ENCODE data around the gene RELT.

Gene RELT

DNA sequence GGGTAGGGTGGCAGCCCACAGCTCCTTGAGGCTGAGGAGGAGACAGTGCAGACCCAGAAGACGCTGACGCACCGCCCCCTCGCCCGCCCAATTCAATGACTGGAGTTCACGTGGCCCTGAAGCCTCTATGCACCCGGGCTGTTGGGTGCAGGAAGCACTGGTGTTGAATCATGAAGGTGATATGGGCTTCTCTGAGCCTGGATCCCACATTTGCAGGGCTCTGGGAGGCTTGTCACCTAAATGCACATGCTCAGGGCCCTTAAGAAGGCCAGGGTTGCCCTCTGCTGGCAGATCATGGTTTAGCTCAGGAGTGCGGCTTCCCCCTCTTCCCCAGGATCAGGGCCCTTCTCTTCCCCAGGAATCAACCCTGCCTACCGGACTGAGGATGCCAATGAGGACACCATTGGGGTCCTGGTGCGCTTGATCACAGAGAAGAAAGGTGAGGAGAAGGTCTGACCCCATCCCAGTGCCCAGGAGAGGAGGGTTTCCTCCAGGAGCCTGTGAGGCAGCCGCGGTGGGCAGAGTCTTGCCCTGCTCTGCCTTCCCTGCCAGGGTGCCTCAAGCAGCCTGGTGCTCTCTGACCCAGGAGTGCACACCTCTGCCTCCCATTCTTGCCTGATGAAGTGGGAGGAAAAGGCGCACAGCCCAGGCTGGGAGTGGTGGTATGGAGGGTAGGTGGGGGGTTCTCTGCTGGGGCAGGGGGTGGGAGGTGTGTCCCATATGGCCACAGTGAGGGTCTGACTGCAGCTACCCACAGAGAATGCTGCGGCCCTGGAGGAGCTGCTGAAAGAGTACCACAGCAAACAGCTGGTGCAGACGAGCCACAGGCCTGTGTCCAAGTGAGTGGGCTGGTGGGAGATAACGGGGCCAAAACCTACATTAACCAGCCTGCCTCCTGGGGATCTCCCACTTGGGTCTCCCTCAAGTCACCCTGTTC, 17.5 kb downstream of the RELT start:
- Histone ChIP-seq H3K27me3 (ENCODE audit: control insufficient read depth, insufficient read depth, low read length) (no peaks in the 10 kb centered on the region), H3K9me3 (ENCODE audit: control insufficient read depth, insufficient read depth, low read depth, low read length) (no peaks in the 10 kb centered on the region), H3K9ac (ENCODE audit: low read length) (no peak overlapping the region), H3K4me1 (ENCODE audit: control insufficient read depth, insufficient read depth, low read length) (peaks cover 9% of the 10 kb centered on the region; the same call in 1 of the 2 replicates), H3K27ac (ENCODE audit: low read depth, low read length) (no peak overlapping the region), H3K4me3 (ENCODE audit: low read depth, low read length) (no peak overlapping the region), H3K36me3 (ENCODE audit: control insufficient read depth, insufficient read depth, low read length) (0 out of 2 replicates have a peak, but pooled peaks cover 3% of the 10 kb centered on the region)

GRCh38 chr11:73394416-73395296, 18.5 kb downstream of the RELT start:
- Histone ChIP-seq H3K4me3 (ENCODE audit: low read depth, low read length) (no peak overlapping the region), H3K9ac (ENCODE audit: low read length) (no peak overlapping the region), H3K4me1 (ENCODE audit: control insufficient read depth, insufficient read depth, low read length) (peaks cover 6% of the 10 kb centered on the region; the same call in 1 of the 2 replicates), H3K9me3 (ENCODE audit: control insufficient read depth, insufficient read depth, low read depth, low read length) (no peaks in the 10 kb centered on the region), H3K36me3 (ENCODE audit: control insufficient read depth, insufficient read depth, low read length) (0 out of 2 replicates have a peak, but pooled peaks cover 3% of the 10 kb centered on the region), H3K27me3 (ENCODE audit: control insufficient read depth, insufficient read depth, low read length) (no peaks in the 10 kb centered on the region), H3K27ac (ENCODE audit: low read depth, low read length) (no peak overlapping the region)

DNA sequence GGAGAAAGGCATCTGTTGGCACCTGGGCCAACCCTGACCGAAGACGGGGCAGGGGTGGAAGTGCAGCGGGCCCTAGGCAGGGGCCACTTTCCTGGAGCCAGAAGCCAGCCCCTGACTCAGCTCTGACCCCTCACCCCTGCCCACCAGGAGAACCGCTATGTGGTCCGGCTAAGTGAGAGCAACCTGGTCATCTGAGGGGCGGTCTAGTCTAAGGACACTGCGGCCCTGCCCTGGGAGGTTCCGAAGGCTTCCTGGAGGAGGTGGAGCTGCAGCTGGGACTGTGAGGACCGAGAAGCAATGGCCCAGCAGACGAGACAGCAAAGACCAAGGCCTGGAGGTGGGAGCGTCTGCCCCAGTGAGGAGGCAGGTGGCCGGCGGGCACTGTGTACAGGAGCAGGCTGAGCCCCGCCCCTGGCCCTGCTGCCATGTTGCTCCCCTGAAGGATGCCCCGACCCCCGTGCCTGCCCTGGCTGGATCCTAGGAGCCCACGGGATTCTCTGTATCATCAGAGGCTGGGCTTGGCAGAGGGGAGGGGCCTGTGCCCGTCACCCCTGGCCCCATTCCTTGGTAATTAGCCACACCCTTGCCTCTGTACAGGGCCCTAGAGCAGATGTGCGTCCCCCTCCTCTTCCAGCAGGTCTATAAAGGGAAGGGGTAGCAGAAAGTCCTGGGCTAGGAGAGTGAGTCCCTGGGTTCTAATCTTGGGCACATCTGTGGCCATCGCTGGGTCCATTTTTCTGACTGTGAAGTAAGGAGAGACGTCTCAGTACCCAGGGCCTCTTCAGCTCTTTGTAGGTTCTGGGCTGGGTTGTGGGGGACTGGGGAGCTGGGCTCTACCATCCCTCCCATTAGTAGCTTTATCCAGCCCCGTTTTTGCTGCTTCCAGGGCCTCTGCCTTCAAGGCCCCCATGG, 19.4 kb downstream of the RELT start:
- H3K9me3 ChIP-seq (ENCODE audit: control insufficient read depth, insufficient read depth, low read depth, low read length) = no peaks in the 10 kb centered on the region
- H3K4me1 ChIP-seq (ENCODE audit: control insufficient read depth, insufficient read depth, low read length) = peaks cover 6% of the 10 kb centered on the region; the same call in 1 of the 2 replicates

GRCh38 chr11:73396251-73396930, 20.2 kb downstream of the RELT start:
- no peak overlapping the region for H3K9ac ChIP-seq (ENCODE audit: low read length)
- no peak overlapping the region for H3K4me3 ChIP-seq (ENCODE audit: low read depth, low read length)
- no peaks in the 10 kb centered on the region for H3K9me3 ChIP-seq (ENCODE audit: control insufficient read depth, insufficient read depth, low read depth, low read length)
- H3K36me3 ChIP-seq (ENCODE audit: control insufficient read depth, insufficient read depth, low read length) = 0 out of 2 replicates have a peak, but pooled peaks cover 3% of the 10 kb centered on the region
- peaks cover 6% of the 10 kb centered on the region; the same call in 1 of the 2 replicates for H3K4me1 ChIP-seq (ENCODE audit: control insufficient read depth, insufficient read depth, low read length)
- no peaks in the 10 kb centered on the region for H3K27me3 ChIP-seq (ENCODE audit: control insufficient read depth, insufficient read depth, low read length)
- H3K27ac ChIP-seq (ENCODE audit: low read depth, low read length) = no peak overlapping the region

More for the DNA sequence above, 19.4 kb downstream of the RELT start:
- H3K9ac ChIP-seq (ENCODE audit: low read length) = no peak overlapping the region
- no peak overlapping the region for H3K27ac ChIP-seq (ENCODE audit: low read depth, low read length)
- H3K27me3 ChIP-seq (ENCODE audit: control insufficient read depth, insufficient read depth, low read length) = no peaks in the 10 kb centered on the region
- H3K4me3 ChIP-seq (ENCODE audit: low read depth, low read length) = no peak overlapping the region
- H3K36me3 ChIP-seq (ENCODE audit: control insufficient read depth, insufficient read depth, low read length) = 0 out of 2 replicates have a peak, but pooled peaks cover 3% of the 10 kb centered on the region

GRCh38 chr11:73396985-73397384, 20.8 kb downstream of the RELT start:
- no peak overlapping the region for H3K27ac ChIP-seq (ENCODE audit: low read depth, low read length)
- H3K36me3 ChIP-seq (ENCODE audit: control insufficient read depth, insufficient read depth, low read length) = 0 out of 2 replicates have a peak, but pooled peaks cover 3% of the 10 kb centered on the region
- H3K9me3 ChIP-seq (ENCODE audit: control insufficient read depth, insufficient read depth, low read depth, low read length) = no peaks in the 10 kb centered on the region
- H3K4me1 ChIP-seq (ENCODE audit: control insufficient read depth, insufficient read depth, low read length) = peaks cover 6% of the 10 kb centered on the region; the same call in 1 of the 2 replicates
- no peaks in the 10 kb centered on the region for H3K27me3 ChIP-seq (ENCODE audit: control insufficient read depth, insufficient read depth, low read length)
- no peak overlapping the region for H3K4me3 ChIP-seq (ENCODE audit: low read depth, low read length)
- H3K9ac ChIP-seq (ENCODE audit: low read length) = no peak overlapping the region

- H3K36me3 ChIP-seq (ENCODE audit: control insufficient read depth, insufficient read depth, low read length) = 0 out of 2 replicates have a peak, but pooled peaks cover 3% of the 10 kb centered on the region
- no peak overlapping the region for H3K27ac ChIP-seq (ENCODE audit: low read depth, low read length)
- peaks cover 9% of the 10 kb centered on the region for H3K4me1 ChIP-seq (ENCODE audit: control insufficient read depth, insufficient read depth, low read length)
- no peak overlapping the region for H3K9ac ChIP-seq (ENCODE audit: low read length)
- H3K4me3 ChIP-seq (ENCODE audit: low read depth, low read length) = no peak overlapping the region
- no peaks in the 10 kb centered on the region for H3K9me3 ChIP-seq (ENCODE audit: control insufficient read depth, insufficient read depth, low read depth, low read length)
- H3K27me3 ChIP-seq (ENCODE audit: control insufficient read depth, insufficient read depth, low read length) = no peaks in the 10 kb centered on the region
Measured at GRCh38 chr11:73397468-73398131, 21.4 kb downstream of the RELT start.

DNA sequence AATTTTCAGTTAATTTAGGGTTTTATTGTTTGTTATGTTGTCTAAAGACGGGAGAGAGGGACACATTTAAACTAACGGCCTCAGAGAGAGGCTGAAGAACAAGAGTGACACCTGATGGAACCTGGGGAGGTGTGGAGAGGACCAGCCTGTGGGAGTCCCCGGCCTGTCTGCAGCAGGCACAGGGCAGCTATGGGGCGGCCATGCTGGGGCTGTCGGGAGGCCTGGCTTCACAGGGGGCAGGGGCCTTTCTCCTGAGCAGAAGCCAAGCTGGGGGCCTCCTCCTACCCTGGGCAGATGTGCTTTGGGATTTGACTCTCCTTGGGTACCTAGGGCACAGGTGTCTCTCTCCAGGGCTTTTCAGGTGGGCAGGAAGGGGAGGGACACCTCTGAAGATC, 21.9 kb downstream of the RELT start:
- Histone ChIP-seq H3K27me3 (ENCODE audit: control insufficient read depth, insufficient read depth, low read length) (no peaks in the 10 kb centered on the region), H3K4me3 (ENCODE audit: low read depth, low read length) (no peak overlapping the region), H3K4me1 (ENCODE audit: control insufficient read depth, insufficient read depth, low read length) (peaks cover 7% of the 10 kb centered on the region), H3K27ac (ENCODE audit: low read depth, low read length) (no peak overlapping the region), H3K9me3 (ENCODE audit: control insufficient read depth, insufficient read depth, low read depth, low read length) (no peaks in the 10 kb centered on the region), H3K36me3 (ENCODE audit: control insufficient read depth, insufficient read depth, low read length) (0 out of 2 replicates have a peak, but pooled peaks cover 3% of the 10 kb centered on the region), H3K9ac (ENCODE audit: low read length) (no peak overlapping the region)

GRCh38 chr11:73398721-73399120, 22.5 kb downstream of the RELT start:
- Histone ChIP-seq H3K4me3 (ENCODE audit: low read depth, low read length) (no peak overlapping the region), H3K4me1 (ENCODE audit: control insufficient read depth, insufficient read depth, low read length) (peaks cover 4% of the 10 kb centered on the region), H3K9me3 (ENCODE audit: control insufficient read depth, insufficient read depth, low read depth, low read length) (no peaks in the 10 kb centered on the region), H3K27me3 (ENCODE audit: control insufficient read depth, insufficient read depth, low read length) (no peaks in the 10 kb centered on the region), H3K27ac (ENCODE audit: low read depth, low read length) (no peak overlapping the region), H3K36me3 (ENCODE audit: control insufficient read depth, insufficient read depth, low read length) (0 out of 2 replicates have a peak, but pooled peaks cover 3% of the 10 kb centered on the region), H3K9ac (ENCODE audit: low read length) (no peak overlapping the region)

DNA sequence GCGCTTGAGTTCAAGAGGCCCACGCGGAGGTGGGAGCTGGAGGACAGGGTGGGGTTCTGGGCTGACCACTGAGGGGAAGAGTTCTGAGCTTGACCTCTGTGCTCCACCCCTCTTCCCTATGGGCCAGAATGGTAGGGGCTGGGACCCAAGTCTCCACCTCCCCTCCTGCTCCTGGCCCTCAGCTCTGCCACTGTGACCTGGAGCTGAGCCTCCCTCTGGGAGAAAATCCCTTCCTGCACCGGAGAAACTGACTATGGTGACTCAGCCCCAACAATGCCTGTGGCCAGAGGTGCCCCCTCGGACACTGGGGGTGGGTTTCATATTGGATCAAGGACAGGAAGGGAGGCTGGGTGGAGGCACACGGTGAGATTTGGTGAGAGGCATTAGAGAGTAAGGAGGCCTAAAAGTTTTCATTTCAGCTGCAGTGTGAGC, 23.0 kb downstream of the RELT start:
- no peak overlapping the region for H3K9ac ChIP-seq (ENCODE audit: low read length)
- H3K4me3 ChIP-seq (ENCODE audit: low read depth, low read length) = no peak overlapping the region
- 0 out of 2 replicates have a peak, but pooled peaks cover 3% of the 10 kb centered on the region for H3K36me3 ChIP-seq (ENCODE audit: control insufficient read depth, insufficient read depth, low read length)
- H3K27me3 ChIP-seq (ENCODE audit: control insufficient read depth, insufficient read depth, low read length) = no peaks in the 10 kb centered on the region
- no peaks in the 10 kb centered on the region for H3K9me3 ChIP-seq (ENCODE audit: control insufficient read depth, insufficient read depth, low read depth, low read length)
- H3K4me1 ChIP-seq (ENCODE audit: control insufficient read depth, insufficient read depth, low read length) = peaks cover 6% of the 10 kb centered on the region
- no peak overlapping the region for H3K27ac ChIP-seq (ENCODE audit: low read depth, low read length)

Measured in HUES6 (cell line).